Measurements from ENCODE around the gene APMAP. TPM values are rescaled to one million over a fixed set of nuclear protein-coding genes. Genes with fewer than 3 reads are reported as not detected.

The APMAP gene
- total RNA-seq, 1 donor from 2014 or later: 95.2 TPM

DNA sequence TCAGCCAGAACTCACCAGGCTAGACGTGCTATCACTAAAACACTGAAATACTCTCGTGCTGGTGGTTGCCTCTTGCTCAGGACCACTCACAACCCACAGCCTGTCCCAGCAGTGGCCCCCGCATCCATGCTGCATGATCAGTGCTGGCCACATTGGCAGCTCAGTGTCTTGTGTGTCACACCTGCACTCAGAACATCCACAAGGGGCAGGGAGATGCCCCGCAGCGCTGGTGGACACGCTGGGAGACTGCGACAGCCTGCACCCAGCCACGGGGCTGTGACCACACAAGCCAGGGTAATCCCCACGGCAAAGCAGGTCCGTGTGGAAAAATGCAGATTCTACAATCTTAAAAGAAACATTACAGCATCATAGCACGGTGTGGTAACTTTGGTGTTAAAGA, 23.9 kb upstream of the APMAP start:
- Mint-ChIP-seq H3K27me3 (ENCODE audit: unreplicated experiment) (peaks cover 3% of the 10 kb centered on the region), H3K36me3 (ENCODE audit: low read depth, unreplicated experiment) (peaks cover 14% of the 10 kb centered on the region), H3K4me3 (ENCODE audit: unreplicated experiment) (no peak overlapping the region), H3K27ac (ENCODE audit: unreplicated experiment) (no peak overlapping the region), H3K9me3 (ENCODE audit: unreplicated experiment) (no peaks in the 10 kb centered on the region), H3K4me1 (ENCODE audit: unreplicated experiment) (no peaks in the 10 kb centered on the region)
- DNase-seq (ENCODE audit: low spot score): no peak
- TF ChIP-seq, protein P1, sequence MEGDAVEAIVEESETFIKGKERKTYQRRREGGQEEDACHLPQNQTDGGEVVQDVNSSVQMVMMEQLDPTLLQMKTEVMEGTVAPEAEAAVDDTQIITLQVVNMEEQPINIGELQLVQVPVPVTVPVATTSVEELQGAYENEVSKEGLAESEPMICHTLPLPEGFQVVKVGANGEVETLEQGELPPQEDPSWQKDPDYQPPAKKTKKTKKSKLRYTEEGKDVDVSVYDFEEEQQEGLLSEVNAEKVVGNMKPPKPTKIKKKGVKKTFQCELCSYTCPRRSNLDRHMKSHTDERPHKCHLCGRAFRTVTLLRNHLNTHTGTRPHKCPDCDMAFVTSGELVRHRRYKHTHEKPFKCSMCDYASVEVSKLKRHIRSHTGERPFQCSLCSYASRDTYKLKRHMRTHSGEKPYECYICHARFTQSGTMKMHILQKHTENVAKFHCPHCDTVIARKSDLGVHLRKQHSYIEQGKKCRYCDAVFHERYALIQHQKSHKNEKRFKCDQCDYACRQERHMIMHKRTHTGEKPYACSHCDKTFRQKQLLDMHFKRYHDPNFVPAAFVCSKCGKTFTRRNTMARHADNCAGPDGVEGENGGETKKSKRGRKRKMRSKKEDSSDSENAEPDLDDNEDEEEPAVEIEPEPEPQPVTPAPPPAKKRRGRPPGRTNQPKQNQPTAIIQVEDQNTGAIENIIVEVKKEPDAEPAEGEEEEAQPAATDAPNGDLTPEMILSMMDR (IDR thresholded peaks at IDR 0.05; ENCODE audit: unreplicated experiment): no peak

DNA sequence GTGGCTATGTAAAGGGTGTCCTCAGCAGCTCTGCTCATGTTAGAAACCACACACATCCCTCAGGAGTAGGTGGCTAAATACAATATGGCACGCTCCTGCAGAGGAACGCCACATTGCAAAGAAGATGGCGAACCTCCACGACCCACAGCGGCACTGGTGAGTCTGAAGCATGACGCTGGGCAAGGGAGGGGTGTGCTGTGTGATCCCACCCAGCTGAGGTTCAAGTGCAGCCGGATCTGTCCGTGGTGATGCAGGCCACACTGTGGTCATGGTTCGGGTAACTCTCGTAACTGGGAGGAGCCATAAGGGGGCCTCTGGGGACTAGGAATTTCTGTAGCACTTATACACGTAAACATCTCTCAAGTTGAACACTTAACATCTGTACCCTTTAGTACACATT, 23.4 kb upstream of the APMAP start:
- DNase-seq (ENCODE audit: low spot score): no peak
- H3K4me3 Mint-ChIP-seq (ENCODE audit: unreplicated experiment): no peak overlapping the region
- H3K27ac Mint-ChIP-seq (ENCODE audit: unreplicated experiment): no peak overlapping the region
- peaks cover 14% of the 10 kb centered on the region for H3K36me3 Mint-ChIP-seq (ENCODE audit: low read depth, unreplicated experiment)
- TF ChIP-seq, protein P1 (IDR thresholded peaks at IDR 0.05; ENCODE audit: unreplicated experiment): no peak
- H3K9me3 Mint-ChIP-seq (ENCODE audit: unreplicated experiment): no peaks in the 10 kb centered on the region
- no peaks in the 10 kb centered on the region for H3K4me1 Mint-ChIP-seq (ENCODE audit: unreplicated experiment)
- peaks cover 3% of the 10 kb centered on the region for H3K27me3 Mint-ChIP-seq (ENCODE audit: unreplicated experiment)

DNA sequence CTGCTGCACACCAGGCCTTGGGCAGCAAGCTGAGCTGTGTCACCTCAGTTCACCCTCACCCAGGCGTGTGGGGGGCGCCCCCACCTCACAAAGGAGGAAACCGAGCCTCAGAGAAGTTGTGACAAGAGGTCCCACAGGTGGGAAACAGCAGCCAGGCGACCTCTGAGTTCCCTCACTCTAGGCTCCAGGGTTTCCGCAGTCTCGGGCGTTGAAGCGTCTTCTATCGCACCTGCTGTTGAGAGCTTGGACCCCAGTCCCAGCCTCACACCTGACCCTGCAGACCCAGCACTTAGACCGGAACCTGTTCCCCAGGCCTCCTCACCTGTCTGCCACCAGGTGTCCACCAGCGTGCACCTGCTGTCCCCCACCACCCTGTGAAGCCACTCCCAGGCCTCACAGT, 22.3 kb upstream of the APMAP start:
- peaks cover 2% of the 10 kb centered on the region for H3K4me1 Mint-ChIP-seq (ENCODE audit: unreplicated experiment)
- TF ChIP-seq, protein P1 (IDR thresholded peaks at IDR 0.05; ENCODE audit: unreplicated experiment): no peak
- no peaks in the 10 kb centered on the region for H3K9me3 Mint-ChIP-seq (ENCODE audit: unreplicated experiment)
- DNase-seq (ENCODE audit: low spot score): no peak
- peaks cover 5% of the 10 kb centered on the region for H3K27me3 Mint-ChIP-seq (ENCODE audit: unreplicated experiment)
- H3K4me3 Mint-ChIP-seq (ENCODE audit: unreplicated experiment): no peak overlapping the region
- no peak overlapping the region for H3K27ac Mint-ChIP-seq (ENCODE audit: unreplicated experiment)
- peaks cover 7% of the 10 kb centered on the region for H3K36me3 Mint-ChIP-seq (ENCODE audit: low read depth, unreplicated experiment)

DNA sequence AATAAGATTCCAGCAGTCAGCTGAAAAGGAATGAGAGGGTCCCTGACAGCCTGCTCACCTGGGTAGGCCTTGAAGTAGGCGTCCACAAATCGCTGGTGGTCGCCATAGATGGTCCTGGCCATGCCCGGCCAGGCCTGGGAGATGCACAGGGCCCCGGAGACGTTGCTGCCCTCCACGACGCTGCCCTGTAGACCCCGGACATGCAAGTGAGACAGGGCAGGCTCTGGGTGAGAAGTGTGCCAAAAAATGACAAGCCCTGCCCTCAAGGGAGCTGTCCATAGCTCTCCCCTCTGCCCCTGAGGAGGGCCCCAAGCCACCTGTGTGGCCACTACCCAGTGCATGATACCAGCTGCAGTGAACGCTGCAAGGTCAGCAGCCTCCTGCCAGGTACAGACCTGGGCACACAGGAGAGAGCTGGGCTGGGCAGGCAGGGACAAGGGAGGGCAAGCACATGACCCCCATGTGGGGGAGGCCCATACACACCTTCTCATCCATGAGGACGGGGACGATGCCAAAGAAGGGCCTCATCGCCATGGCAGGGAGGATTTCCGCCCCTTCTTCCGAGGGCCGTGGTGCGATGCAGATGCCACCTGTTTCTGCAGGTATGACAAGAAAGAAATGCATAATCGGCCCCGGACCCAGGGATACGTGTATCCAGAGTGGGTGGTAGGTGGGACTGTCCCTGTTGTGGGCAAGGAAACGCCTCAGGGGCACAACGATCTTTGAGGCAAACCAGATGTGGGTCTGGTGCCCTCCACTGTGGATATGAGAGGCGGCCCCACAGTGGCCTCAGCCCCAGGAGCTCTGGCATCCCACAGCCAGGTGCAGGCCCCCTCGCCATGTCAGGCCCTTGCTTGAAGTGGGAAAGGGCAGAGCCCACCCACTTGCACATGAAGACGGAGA, 21.2 kb upstream of the APMAP start:
- no peak overlapping the region for H3K4me3 Mint-ChIP-seq (ENCODE audit: unreplicated experiment)
- no peaks in the 10 kb centered on the region for H3K9me3 Mint-ChIP-seq (ENCODE audit: unreplicated experiment)
- DNase-seq (ENCODE audit: low spot score): no peak
- TF ChIP-seq, protein P1 (IDR thresholded peaks at IDR 0.05; ENCODE audit: unreplicated experiment): no peak
- peaks cover 5% of the 10 kb centered on the region for H3K27me3 Mint-ChIP-seq (ENCODE audit: unreplicated experiment)
- H3K36me3 Mint-ChIP-seq (ENCODE audit: low read depth, unreplicated experiment): peaks cover 4% of the 10 kb centered on the region
- no peak overlapping the region for H3K27ac Mint-ChIP-seq (ENCODE audit: unreplicated experiment)
- H3K4me1 Mint-ChIP-seq (ENCODE audit: unreplicated experiment): peaks cover 2% of the 10 kb centered on the region

DNA sequence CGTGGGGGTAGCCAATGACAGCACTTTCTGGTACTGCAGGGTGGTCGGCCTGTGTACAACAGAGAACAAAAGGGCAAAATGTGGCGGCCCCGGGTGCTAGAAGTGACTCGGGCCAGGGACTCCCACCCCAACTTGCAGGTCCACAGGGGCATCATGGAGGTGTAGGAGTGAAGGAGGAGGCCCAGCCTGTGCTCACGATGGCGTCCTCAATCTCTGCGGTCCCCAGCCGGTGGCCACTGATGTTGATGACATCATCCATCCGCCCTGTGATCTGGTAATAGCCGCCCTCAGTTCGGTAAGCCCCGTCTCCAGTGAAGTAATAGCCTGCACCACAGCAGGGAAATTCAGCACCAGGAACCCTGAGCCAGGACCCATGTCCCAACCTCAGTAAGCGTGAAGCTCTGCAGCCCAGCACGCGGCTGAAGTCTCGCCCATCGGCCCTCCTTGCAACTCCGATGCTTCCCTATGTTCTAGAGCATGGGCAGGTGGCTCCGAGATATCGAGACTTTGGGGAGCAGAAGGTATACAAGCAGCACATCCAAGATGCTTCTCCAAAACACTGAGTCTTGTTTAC, 20.2 kb upstream of the APMAP start:
- Mint-ChIP-seq H3K9me3 (ENCODE audit: unreplicated experiment) (no peaks in the 10 kb centered on the region), H3K4me1 (ENCODE audit: unreplicated experiment) (peaks cover 2% of the 10 kb centered on the region), H3K4me3 (ENCODE audit: unreplicated experiment) (no peak overlapping the region), H3K27me3 (ENCODE audit: unreplicated experiment) (peaks cover 4% of the 10 kb centered on the region), H3K36me3 (ENCODE audit: low read depth, unreplicated experiment) (no peaks in the 10 kb centered on the region), H3K27ac (ENCODE audit: unreplicated experiment) (no peak overlapping the region)
- TF ChIP-seq, protein P1 (IDR thresholded peaks at IDR 0.05; ENCODE audit: unreplicated experiment): no peak
- no peak for DNase-seq (ENCODE audit: low spot score)
